Stomach (tissue), 4 donors: Measurements from ENCODE around the gene TNS3.

Experiments used
- CTCF ChIP-seq, 7 experiments: fragments of 450-650 bp in 4 of 7; fragments of 200-600 bp in 3 of 7; sonication (generic) in 3 of 7; IDR thresholded peaks; one replicate each; pipeline ENCODE4 v1.5.1; 2016 to 2019; ENCODE audit warnings: antibody characterized with exemption in 7 of 7, control low read depth in 2 of 7, mild to moderate bottlenecking in 1 of 7
- EP300 ChIP-seq: sonication (generic); formaldehyde crosslinking; IDR thresholded peaks from one replicate; pipeline ENCODE4 v1.6.1; 2017; ENCODE audit warnings: antibody characterized with exemption
- POLR2A ChIP-seq, 4 donors: fragments of 450-650 bp; IDR thresholded peaks; one replicate each; pipeline ENCODE4 v1.6.1; 2016; ENCODE audit warnings: antibody characterized with exemption in 4 of 4, control low read depth in 2 of 4, mild to moderate bottlenecking in 1 of 4, moderate library complexity in 1 of 4
- POLR2AphosphoS5 ChIP-seq, 3 donors: sonication (generic); formaldehyde crosslinking; IDR thresholded peaks; one replicate each; pipeline ENCODE4 v1.6.1; 2016; ENCODE audit warnings: antibody characterized with exemption in 3 of 3

- TF ChIP-seq CTCF (IDR thresholded peaks at IDR 0.05) (no peak), POLR2AphosphoS5 (IDR thresholded peaks at IDR 0.05) (no peak), POLR2A (IDR thresholded peaks at IDR 0.05) (no peak), EP300 (no peak)
Measured at GRCh38 chr7:47265621-47266020, 316.3 kb downstream of the TNS3 start.
